ENCODE data around the gene SHCBP1. TPM values are rescaled to one million over a fixed set of nuclear protein-coding genes. Genes with fewer than 3 reads are reported as not detected.
"Not testable (repeated sequence)": the region's sequence is repeated elsewhere in the genome, so short reads cannot be mapped to it uniquely, and the experiment has no call there.

Gene SHCBP1
- total and polyA plus RNA-seq, 2 experiments from 2014 or later, result 7.3 to 14.9 TPM

DNA sequence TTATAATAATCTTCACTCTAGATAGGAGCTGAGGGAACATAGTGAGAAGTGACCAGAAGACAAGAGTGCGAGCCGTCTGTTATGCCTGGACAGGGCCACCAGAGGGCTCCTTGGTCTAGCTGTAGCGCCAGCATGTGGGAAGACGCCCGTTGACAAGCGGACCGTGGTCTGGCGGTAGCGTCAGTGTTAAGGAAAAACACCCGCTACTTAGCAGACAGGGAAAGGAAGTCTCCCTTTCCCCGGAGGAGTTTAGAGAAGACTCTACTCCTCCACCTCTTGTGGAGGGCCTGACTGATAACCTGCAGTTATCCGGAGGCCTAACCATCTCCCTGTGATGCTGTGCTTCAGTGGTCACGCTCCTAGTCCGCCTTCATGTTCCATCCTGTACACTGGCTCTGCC, 66.7 kb downstream of the SHCBP1 start:
- H3K4me3 ChIP-seq, result not testable (repeated sequence)
- H3K4me3 Mint-ChIP-seq, result peak overlapping the region; percentile 9; the same call in 1 of the 3 replicates
- H2AFZ ChIP-seq, result peak overlapping the region; percentile 84; the same call in 1 of the 2 replicates

DNA sequence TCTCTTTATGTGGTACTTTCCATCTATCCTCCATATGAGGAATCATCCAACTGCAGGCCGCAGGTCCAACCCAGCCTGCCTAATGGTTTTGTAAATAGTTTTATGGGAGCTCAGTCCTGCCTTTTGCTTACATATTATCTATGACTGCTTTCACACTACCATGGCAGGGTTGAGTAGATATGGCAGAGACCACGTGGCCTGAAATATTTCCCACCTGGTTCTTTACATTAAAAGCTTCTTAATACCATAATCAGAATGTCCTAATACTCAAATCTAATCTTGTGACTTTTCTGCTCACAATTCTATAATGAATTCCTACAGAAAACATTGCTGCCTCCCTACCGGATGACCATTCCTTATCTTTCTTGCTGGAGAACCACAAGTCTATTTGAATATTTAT, 71.7 kb downstream of the SHCBP1 start:
- no peak overlapping the region for H3K4me3 Mint-ChIP-seq
- no peak overlapping the region for H3K4me3 ChIP-seq
- no peaks in the 10 kb centered on the region for H3K27me3 ChIP-seq (ENCODE audit: insufficient read depth)
- ATAC-seq, result no peak
- no peaks in the 10 kb centered on the region for H3F3A ChIP-seq (replicated peaks; ENCODE audit: low read depth)
- H3K4me1 ChIP-seq (ENCODE audit: insufficient read depth), result peaks cover 3% of the 10 kb centered on the region; the same call in 1 of the 2 replicates
- peaks cover 44% of the 10 kb centered on the region for H3K9me3 Mint-ChIP-seq
- TF ChIP-seq POLR2AphosphoS5 (IDR thresholded peaks at IDR 0.05; ENCODE audit: low read depth), result no peak
- no peaks in the 10 kb centered on the region for H3K27me3 Mint-ChIP-seq (ENCODE audit: insufficient read depth, low read depth, poor library complexity)
- no peak for DNase-seq (ENCODE audit: low spot score)
- H3K36me3 ChIP-seq (ENCODE audit: insufficient read depth), result no peaks in the 10 kb centered on the region
- H3K36me3 Mint-ChIP-seq (ENCODE audit: low read depth), result 0 out of 3 replicates have a peak, but pooled peaks cover 2% of the 10 kb centered on the region
- no peak overlapping the region for H2AFZ ChIP-seq
- H3K79me2 ChIP-seq (replicated peaks; ENCODE audit: insufficient read depth), result no peaks in the 10 kb centered on the region
- no peaks in the 10 kb centered on the region for H4K20me1 ChIP-seq (replicated peaks; ENCODE audit: insufficient read depth)
- H3K4me2 ChIP-seq, result no peak overlapping the region
- H3K27ac Mint-ChIP-seq, result no peak overlapping the region
- H3K9me2 ChIP-seq (ENCODE audit: insufficient read depth), result no peaks in the 10 kb centered on the region
- no peak overlapping the region for H3K27ac ChIP-seq (ENCODE audit: low read depth)
- no peaks in the 10 kb centered on the region for H3K4me1 Mint-ChIP-seq

More for the DNA sequence above, 66.7 kb downstream of the SHCBP1 start:
- H3K4me1 ChIP-seq (ENCODE audit: insufficient read depth); H3K36me3 ChIP-seq (ENCODE audit: insufficient read depth); H3K9me2 ChIP-seq (ENCODE audit: insufficient read depth); H3K4me1 Mint-ChIP-seq; H3K27me3 Mint-ChIP-seq (ENCODE audit: insufficient read depth, low read depth, poor library complexity); H3K27ac ChIP-seq (ENCODE audit: low read depth); H3K79me2 ChIP-seq (replicated peaks; ENCODE audit: insufficient read depth); H3F3A ChIP-seq (replicated peaks; ENCODE audit: low read depth); H4K20me1 ChIP-seq (replicated peaks; ENCODE audit: insufficient read depth); H3K27me3 ChIP-seq (ENCODE audit: insufficient read depth); H3K27ac Mint-ChIP-seq; H3K36me3 Mint-ChIP-seq (ENCODE audit: low read depth): not testable (repeated sequence)
- ATAC-seq, result peak; percentile 36; the same call in 2 of the 3 replicates
- TF ChIP-seq, protein P1, sequence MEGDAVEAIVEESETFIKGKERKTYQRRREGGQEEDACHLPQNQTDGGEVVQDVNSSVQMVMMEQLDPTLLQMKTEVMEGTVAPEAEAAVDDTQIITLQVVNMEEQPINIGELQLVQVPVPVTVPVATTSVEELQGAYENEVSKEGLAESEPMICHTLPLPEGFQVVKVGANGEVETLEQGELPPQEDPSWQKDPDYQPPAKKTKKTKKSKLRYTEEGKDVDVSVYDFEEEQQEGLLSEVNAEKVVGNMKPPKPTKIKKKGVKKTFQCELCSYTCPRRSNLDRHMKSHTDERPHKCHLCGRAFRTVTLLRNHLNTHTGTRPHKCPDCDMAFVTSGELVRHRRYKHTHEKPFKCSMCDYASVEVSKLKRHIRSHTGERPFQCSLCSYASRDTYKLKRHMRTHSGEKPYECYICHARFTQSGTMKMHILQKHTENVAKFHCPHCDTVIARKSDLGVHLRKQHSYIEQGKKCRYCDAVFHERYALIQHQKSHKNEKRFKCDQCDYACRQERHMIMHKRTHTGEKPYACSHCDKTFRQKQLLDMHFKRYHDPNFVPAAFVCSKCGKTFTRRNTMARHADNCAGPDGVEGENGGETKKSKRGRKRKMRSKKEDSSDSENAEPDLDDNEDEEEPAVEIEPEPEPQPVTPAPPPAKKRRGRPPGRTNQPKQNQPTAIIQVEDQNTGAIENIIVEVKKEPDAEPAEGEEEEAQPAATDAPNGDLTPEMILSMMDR (conservative IDR thresholded peaks at IDR 0.05; ENCODE audit: low read depth in 2 of 2), result peak; percentile 75 to 78
- H3K9me3 Mint-ChIP-seq, result peaks cover 12% of the 10 kb centered on the region
- peak; percentile 86 for DNase-seq (ENCODE audit: low spot score)
- H3K4me2 ChIP-seq, result peak overlapping the region; percentile 56; the same call in 1 of the 2 replicates

Small RNAs within 50 kb of the gene (small RNA-seq; reads per million reads assigned to genes)
- gene RNU6-845P (ENCODE audit: low replicate concordance), result not detected

Other genes starting within 250 kb of the SHCBP1 start
- gene VPS35, start 67.8 kb upstream of the SHCBP1 start, total RNA-seq (2014; rRNA removed; shearing (Covaris generic)), result 40.0 and 51.8 TPM in 2 replicates
- 25.4 and 31.1 TPM in 2 replicates for gene VPS35, start 67.8 kb upstream of the SHCBP1 start, polyA plus RNA-seq (2016; fragmentation: Nextera tagmentation; extraction: Ambion mirVana)
- 71.5 and 75.7 TPM in 2 replicates for gene ORC6, start 68.3 kb upstream of the SHCBP1 start, total RNA-seq (2014; rRNA removed; shearing (Covaris generic))
- 92.0 and 103 TPM in 2 replicates for gene ORC6, start 68.3 kb upstream of the SHCBP1 start, polyA plus RNA-seq (2016; fragmentation: Nextera tagmentation; extraction: Ambion mirVana)
- 0.35 and 0.63 TPM in 2 replicates for gene MYLK3, start 127.0 kb upstream of the SHCBP1 start, total RNA-seq (2014; rRNA removed; shearing (Covaris generic))
- gene MYLK3, start 127.0 kb upstream of the SHCBP1 start, polyA plus RNA-seq (2016; fragmentation: Nextera tagmentation; extraction: Ambion mirVana), result 0.14 and 0.18 TPM in 2 replicates
- 23.4 and 32.1 TPM in 2 replicates for gene C16orf87, start 209.8 kb upstream of the SHCBP1 start, total RNA-seq (2014; rRNA removed; shearing (Covaris generic))
- 40.2 and 46.0 TPM in 2 replicates for gene C16orf87, start 209.8 kb upstream of the SHCBP1 start, polyA plus RNA-seq (2016; fragmentation: Nextera tagmentation; extraction: Ambion mirVana)